ENCODE measurements around the gene NEK10.

NEK10 gene

DNA sequence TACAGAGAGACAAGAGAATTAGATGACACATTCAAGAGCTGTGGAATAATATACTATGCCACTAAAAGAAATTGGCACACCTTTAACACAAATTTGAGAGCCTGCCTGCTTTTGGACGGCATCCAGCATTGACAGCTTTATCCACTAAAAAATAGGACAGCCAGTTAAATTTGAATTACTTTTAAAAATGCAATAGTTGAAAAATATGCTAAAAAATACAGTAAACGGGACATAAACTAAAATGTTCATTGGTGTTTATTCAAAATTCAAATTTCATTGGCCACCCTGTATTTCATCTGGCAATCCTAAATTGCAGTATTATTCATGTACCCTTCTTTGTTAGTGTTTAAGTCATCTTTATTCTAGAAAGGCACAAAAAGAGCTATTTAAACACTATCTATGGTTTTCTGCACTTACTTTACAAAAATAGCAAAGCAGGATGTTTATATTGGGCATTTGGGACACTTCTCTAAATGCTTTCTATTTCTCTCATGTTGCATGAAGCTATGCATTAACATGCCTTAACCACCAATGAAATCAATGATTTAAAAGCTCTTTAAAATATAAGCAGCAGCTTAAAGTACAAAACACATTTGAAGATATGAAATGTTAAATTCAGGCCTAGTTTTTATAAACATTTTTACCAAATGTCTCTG is 160.1 kb downstream of the NEK10 start:
- Mint-ChIP-seq H3K4me1 (ENCODE audit: low read depth) (no peaks in the 10 kb centered on the region), H3K27ac (no peak overlapping the region), H3K9me3 (ENCODE audit: low read depth) (no peaks in the 10 kb centered on the region), H3K4me3 (no peak overlapping the region), H3K27me3 (peaks cover 1% of the 10 kb centered on the region), H3K36me3 (no peaks in the 10 kb centered on the region)

DNA sequence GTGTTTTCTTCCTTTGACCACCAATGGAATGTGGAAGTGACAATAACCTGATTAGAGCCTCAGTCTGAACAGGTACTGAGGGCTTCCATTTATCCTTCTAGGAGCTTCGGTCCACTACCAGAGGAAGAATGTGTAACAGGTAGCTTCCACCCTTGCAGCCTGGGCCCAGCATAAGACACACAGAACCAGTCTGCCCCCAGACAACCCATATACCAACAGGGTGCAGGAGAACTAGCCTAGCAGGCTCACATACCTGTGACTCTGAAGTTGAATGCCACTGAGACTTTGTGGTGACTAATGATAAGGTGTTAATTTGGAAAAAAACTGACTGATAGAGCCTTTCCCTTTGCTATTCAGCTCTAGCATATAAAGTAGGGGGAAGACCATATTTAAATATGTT is 166.2 kb downstream of the NEK10 start:
- no peaks in the 10 kb centered on the region for H3K36me3 Mint-ChIP-seq
- H3K9me3 Mint-ChIP-seq (ENCODE audit: low read depth): no peaks in the 10 kb centered on the region
- no peak overlapping the region for H3K4me3 Mint-ChIP-seq
- H3K27me3 Mint-ChIP-seq: no peaks in the 10 kb centered on the region
- H3K27ac Mint-ChIP-seq: no peak overlapping the region
- H3K4me1 Mint-ChIP-seq (ENCODE audit: low read depth): no peaks in the 10 kb centered on the region

DNA sequence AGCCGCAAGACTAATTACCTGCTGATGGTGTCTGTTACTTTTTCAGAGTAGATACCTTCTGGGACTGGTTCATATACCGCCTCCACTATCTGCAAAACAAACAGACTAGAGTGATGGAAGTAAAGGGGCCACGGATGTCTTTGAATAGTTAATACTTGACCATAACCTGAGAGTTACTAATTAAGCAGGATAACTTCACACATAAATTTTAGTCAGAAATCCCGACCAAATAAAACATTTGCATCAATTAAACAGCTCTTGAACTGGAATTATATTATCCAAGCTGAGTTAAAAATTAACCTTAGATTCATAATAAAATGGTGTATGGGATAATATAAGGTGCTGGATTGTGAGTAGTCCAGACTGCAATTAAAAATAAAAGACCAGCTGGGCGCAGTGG is 167.7 kb downstream of the NEK10 start:
- Mint-ChIP-seq H3K4me1 (ENCODE audit: low read depth) (no peaks in the 10 kb centered on the region), H3K36me3 (no peaks in the 10 kb centered on the region), H3K4me3 (no peak overlapping the region), H3K27me3 (no peaks in the 10 kb centered on the region), H3K9me3 (ENCODE audit: low read depth) (no peaks in the 10 kb centered on the region), H3K27ac (no peak overlapping the region)

DNA sequence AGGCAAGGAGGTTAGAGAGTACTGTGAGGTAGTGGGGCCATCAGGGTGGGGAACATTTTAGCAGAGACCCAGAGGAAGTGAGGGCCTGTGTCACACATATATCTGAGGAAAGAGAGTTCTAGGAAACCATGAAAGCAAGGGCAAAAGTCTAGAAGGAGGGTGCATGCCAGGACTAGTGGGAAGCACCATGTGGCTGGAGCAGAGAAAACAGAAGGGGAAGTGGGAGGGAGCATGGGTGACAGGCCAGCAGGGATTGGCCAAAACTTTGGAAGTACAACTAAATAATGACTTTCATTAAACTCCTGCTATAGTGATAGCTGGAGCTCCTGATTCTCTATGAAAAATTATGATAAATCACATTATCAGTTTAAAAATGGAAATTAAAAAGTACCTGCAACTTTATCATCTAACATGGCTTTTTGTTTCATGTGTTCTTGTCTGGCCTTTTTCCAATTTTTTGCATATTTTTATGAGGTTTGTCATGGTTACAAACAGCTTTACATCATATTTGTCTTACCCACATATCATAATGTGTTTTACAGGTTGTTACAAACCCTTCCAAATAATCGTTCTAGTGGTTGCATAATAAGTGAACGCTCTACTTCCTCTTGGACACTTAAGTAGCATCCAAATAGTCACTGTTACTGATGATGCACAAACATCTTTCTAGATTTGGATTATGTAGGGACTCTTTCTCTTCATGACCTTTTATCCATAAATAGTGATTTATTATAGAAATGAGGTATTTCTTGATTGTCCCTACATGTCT is 168.3 kb downstream of the NEK10 start:
- no peak overlapping the region for H3K27ac Mint-ChIP-seq
- no peaks in the 10 kb centered on the region for H3K27me3 Mint-ChIP-seq
- no peaks in the 10 kb centered on the region for H3K36me3 Mint-ChIP-seq
- no peak overlapping the region for H3K4me3 Mint-ChIP-seq
- no peaks in the 10 kb centered on the region for H3K4me1 Mint-ChIP-seq (ENCODE audit: low read depth)
- H3K9me3 Mint-ChIP-seq (ENCODE audit: low read depth): no peaks in the 10 kb centered on the region

- Mint-ChIP-seq H3K36me3 (no peaks in the 10 kb centered on the region), H3K27ac (no peak overlapping the region), H3K4me3 (no peak overlapping the region), H3K9me3 (ENCODE audit: low read depth) (no peaks in the 10 kb centered on the region), H3K27me3 (no peaks in the 10 kb centered on the region), H3K4me1 (ENCODE audit: low read depth) (no peaks in the 10 kb centered on the region)
Measured at GRCh38 chr3:27194861-27195483, 174.2 kb downstream of the NEK10 start.

DNA sequence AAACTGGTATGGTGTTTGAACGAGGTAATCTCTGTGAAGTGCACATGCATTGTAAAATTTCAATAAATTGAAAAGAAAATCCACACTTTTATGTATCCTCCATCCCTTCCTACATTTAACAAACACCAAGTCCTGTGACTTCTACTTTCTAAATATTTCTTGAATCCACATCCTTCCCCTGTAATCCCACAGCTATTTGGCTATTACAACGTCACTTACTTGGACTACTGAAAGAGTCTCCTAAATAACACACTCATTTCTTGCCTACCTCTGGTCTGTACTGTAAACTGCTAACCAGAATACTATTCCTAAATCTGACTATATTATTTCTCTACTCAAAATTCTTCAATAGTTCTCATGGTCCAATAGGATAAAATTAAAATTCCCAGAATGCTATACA is 176.1 kb downstream of the NEK10 start:
- Mint-ChIP-seq H3K4me1 (ENCODE audit: low read depth) (no peaks in the 10 kb centered on the region), H3K9me3 (ENCODE audit: low read depth) (no peaks in the 10 kb centered on the region), H3K4me3 (no peak overlapping the region), H3K36me3 (no peaks in the 10 kb centered on the region), H3K27me3 (no peaks in the 10 kb centered on the region), H3K27ac (no peak overlapping the region)

DNA sequence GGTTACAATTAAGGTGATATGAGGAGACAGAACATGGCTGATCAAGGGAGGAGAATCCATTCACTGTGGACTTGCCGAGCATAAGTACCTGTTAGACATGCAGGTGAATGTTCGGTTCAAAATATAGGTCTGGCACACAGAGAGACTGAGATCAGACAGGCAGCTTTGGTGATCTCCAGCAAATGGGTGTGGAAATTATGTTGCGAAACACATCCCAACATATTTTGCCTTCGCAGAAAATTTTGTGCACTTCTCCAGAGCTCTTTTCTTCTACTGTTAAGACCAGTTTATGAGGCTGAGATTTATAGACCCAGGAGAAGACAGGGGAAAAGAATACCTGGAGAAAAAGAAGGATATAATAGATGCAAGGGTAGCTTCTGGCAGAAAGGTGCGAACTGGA is 183.2 kb downstream of the NEK10 start:
- Mint-ChIP-seq H3K9me3 (ENCODE audit: low read depth) (no peaks in the 10 kb centered on the region), H3K27ac (no peak overlapping the region), H3K27me3 (peaks cover 2% of the 10 kb centered on the region), H3K36me3 (no peaks in the 10 kb centered on the region), H3K4me1 (ENCODE audit: low read depth) (no peaks in the 10 kb centered on the region), H3K4me3 (no peak overlapping the region)

DNA sequence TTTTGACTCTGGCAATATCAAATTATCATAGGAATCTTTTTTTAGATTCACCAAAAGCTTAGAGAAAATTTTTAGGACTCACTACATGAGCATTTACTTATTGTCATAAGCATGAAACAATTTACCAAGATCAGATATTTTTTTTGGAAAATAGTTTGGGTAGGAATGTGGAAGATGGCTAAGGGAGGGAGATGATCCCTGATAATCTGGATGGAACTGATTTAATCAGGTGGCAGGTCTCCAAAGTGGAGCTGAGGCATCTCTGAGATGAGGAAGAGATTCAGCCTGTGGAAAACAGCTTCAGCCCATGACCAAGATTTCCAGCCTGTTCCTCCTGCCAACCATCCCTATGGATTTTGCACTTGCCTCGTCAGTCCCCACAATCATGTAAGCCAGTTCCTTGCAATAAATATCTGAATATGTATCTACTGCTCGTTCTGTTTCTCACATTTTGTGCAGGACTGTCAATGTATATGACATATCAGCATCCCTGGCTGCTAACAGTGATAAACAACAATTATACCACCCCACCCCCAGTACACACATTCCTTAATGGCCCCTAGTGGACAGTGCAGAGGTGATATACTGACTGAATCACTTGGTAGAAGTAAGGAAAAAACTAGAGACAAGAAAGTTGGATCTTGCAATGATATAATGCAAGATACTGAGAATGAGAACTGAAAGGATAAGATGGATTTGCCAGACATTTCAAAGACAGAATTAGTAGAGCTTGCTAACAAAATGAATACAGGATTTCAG is 183.8 kb downstream of the NEK10 start:
- peaks cover 2% of the 10 kb centered on the region for H3K27me3 Mint-ChIP-seq

GRCh38 chr3:27184261-27184660 is 184.9 kb downstream of the NEK10 start:
- Mint-ChIP-seq H3K4me1 (ENCODE audit: low read depth) (no peaks in the 10 kb centered on the region), H3K4me3 (no peak overlapping the region), H3K9me3 (ENCODE audit: low read depth) (no peaks in the 10 kb centered on the region), H3K27ac (no peak overlapping the region), H3K27me3 (peaks cover 2% of the 10 kb centered on the region), H3K36me3 (no peaks in the 10 kb centered on the region)

More for the DNA sequence above, 183.8 kb downstream of the NEK10 start:
- no peaks in the 10 kb centered on the region for H3K9me3 Mint-ChIP-seq (ENCODE audit: low read depth)
- no peaks in the 10 kb centered on the region for H3K4me1 Mint-ChIP-seq (ENCODE audit: low read depth)
- no peaks in the 10 kb centered on the region for H3K36me3 Mint-ChIP-seq
- H3K27ac Mint-ChIP-seq: no peak overlapping the region
- H3K4me3 Mint-ChIP-seq: no peak overlapping the region

GRCh38 chr3:27176256-27176655 is 192.9 kb downstream of the NEK10 start:
- Mint-ChIP-seq H3K36me3 (no peaks in the 10 kb centered on the region), H3K4me1 (ENCODE audit: low read depth) (no peaks in the 10 kb centered on the region), H3K27ac (no peak overlapping the region), H3K27me3 (no peaks in the 10 kb centered on the region), H3K4me3 (no peak overlapping the region), H3K9me3 (ENCODE audit: low read depth) (no peaks in the 10 kb centered on the region)

DNA sequence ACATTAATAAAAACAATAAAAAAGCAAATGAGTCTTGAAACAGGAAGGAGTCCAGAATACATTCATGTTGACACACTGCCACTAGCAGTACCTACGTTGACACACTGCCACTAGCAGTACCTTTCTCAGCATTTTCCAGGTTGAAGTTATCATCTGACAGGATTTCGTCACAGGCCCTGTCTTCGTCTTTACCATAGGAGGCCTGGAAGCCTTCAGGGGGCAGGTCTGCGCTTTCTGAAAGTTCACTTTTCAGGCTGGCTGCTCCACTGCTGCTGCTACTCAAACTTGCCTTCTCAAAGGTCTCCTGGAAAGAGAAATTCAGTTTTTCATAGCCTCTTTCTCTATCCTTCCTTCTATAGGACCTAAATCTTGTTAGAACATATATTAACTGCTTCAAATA is 194.7 kb downstream of the NEK10 start:
- H3K27ac Mint-ChIP-seq: no peak overlapping the region
- no peak overlapping the region for H3K4me3 Mint-ChIP-seq
- no peaks in the 10 kb centered on the region for H3K4me1 Mint-ChIP-seq (ENCODE audit: low read depth)
- H3K27me3 Mint-ChIP-seq: no peaks in the 10 kb centered on the region
- no peaks in the 10 kb centered on the region for H3K9me3 Mint-ChIP-seq (ENCODE audit: low read depth)
- H3K36me3 Mint-ChIP-seq: no peaks in the 10 kb centered on the region

DNA sequence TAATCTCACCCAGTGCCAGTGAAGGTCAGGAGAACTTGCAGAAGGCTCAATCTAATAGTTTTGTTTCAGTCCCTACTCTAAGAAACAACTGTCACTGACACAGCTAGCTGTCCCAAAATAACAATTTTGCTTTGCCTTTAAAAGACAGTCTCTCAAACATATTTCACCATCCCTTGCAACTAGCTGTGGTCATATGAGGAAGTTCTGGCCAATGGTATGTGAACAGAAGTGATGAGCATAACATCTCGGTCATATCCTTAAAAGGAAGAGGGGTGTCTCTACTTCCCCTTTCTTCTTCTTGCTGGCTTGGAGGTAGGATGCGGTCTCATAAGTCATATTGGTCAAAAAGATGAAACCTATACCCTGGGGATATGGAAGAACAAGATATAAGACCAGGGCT is 198.1 kb downstream of the NEK10 start:
- Mint-ChIP-seq H3K9me3 (ENCODE audit: low read depth) (no peaks in the 10 kb centered on the region), H3K27me3 (no peaks in the 10 kb centered on the region), H3K36me3 (no peaks in the 10 kb centered on the region), H3K27ac (no peak overlapping the region), H3K4me1 (ENCODE audit: low read depth) (no peaks in the 10 kb centered on the region), H3K4me3 (no peak overlapping the region)

DNA sequence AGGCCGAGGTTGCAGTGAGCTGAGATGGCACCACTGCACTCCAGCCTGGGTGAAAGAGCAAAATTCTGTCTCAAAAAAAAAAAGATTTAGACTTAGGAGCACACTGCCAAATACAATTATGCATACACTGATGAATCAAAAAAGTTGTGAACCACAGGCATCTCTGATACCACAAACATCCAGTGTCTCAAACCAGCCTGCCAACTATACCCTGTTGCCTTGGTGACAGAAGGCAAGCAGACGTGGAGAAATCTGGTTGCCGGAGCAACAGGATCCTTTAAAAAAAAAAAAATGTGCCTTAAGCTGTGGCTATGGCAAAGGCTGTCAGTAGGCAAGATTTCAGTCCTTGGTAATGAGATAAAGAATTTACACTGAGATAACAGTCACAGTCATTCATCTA is 202.3 kb downstream of the NEK10 start:
- Mint-ChIP-seq H3K27ac (no peak overlapping the region), H3K9me3 (ENCODE audit: low read depth) (no peaks in the 10 kb centered on the region), H3K4me3 (no peak overlapping the region), H3K27me3 (no peaks in the 10 kb centered on the region), H3K36me3 (no peaks in the 10 kb centered on the region), H3K4me1 (ENCODE audit: low read depth) (no peaks in the 10 kb centered on the region)

DNA sequence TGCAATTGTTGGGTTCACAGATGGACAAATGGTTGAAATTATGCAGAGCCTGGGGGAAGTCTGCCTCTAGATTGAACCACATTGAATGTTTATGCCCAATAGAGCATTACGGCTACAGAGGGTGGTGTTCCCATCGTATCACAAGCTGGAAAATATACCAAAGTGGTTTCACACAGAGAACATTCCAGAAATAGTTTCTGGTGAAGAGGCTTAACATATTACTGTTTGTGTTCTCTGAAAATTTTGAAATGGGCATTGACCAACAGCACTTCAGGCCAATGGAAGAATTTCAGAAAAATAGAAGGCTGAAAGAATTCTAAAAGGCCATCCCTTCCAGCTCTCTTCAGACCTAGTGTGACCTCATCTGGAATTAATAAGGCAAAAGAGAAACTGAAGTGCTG is 203.9 kb downstream of the NEK10 start:
- H3K4me1 Mint-ChIP-seq (ENCODE audit: low read depth): no peaks in the 10 kb centered on the region
- no peak overlapping the region for H3K4me3 Mint-ChIP-seq
- H3K27ac Mint-ChIP-seq: no peak overlapping the region
- no peaks in the 10 kb centered on the region for H3K27me3 Mint-ChIP-seq
- no peaks in the 10 kb centered on the region for H3K9me3 Mint-ChIP-seq (ENCODE audit: low read depth)
- H3K36me3 Mint-ChIP-seq: no peaks in the 10 kb centered on the region

- Mint-ChIP-seq H3K9me3 (ENCODE audit: low read depth) (no peaks in the 10 kb centered on the region), H3K36me3 (no peaks in the 10 kb centered on the region), H3K4me3 (no peak overlapping the region), H3K27ac (no peak overlapping the region), H3K4me1 (ENCODE audit: low read depth) (no peaks in the 10 kb centered on the region), H3K27me3 (no peaks in the 10 kb centered on the region)
Measured at GRCh38 chr3:27160779-27161287, 208.3 kb downstream of the NEK10 start.
